Adrenal gland (tissue), 12 donors: Measurements from ENCODE around the gene LBX1. TPM values are rescaled to one million over a fixed set of nuclear protein-coding genes. Genes with fewer than 3 reads are reported as not detected.

Source experiments
- DNase-seq, 7 donors: peaks; one replicate each; pipeline ENCODE4 v3.0.0-alpha.2; 2019 to 2020
- H3K27ac ChIP-seq, 5 donors: fragments of 200-600 bp; sonication (generic) in 4 of 5; 1 replicate in 3 of 5; 2 replicates in 2 of 5; pipeline versions ENCODE4 v1.5.1 to v1.8.0; 2016 to 2020; ENCODE audit warnings: mild to moderate bottlenecking in 1 of 5
- H3K27me3 ChIP-seq: fragments of 200-600 bp; 2 replicates; pipeline ENCODE4 v1.8.0; 2021
- H3K36me3 ChIP-seq, 2 donors: fragments of 200-600 bp; replicated peaks in 1 of 2; 1 replicate in 1 of 2; 2 replicates in 1 of 2; pipeline versions ENCODE4 v1.5.1 to v1.8.0; 2018 to 2022
- H3K4me1 ChIP-seq, 2 donors: fragments of 200-600 bp; replicated peaks in 1 of 2; 1 replicate in 1 of 2; 2 replicates in 1 of 2; pipeline versions ENCODE4 v1.5.1 to v1.8.0; 2018 to 2021
- H3K4me3 ChIP-seq, 4 donors: fragments of 200-600 bp; sonication (generic) in 3 of 4; one replicate each; pipeline ENCODE4 v1.5.1; 2016 to 2018
- H3K9me3 ChIP-seq, 3 donors: fragments of 200-600 bp; sonication (generic) in 1 of 3; replicated peaks in 1 of 3; 1 replicate in 2 of 3; 2 replicates in 1 of 3; pipeline versions ENCODE4 v1.5.1 to v1.8.0; 2016 to 2021
- CTCF ChIP-seq, 6 experiments: fragments of 450-650 bp in 4 of 6; fragments of 200-600 bp in 2 of 6; sonication (generic) in 1 of 6; IDR thresholded peaks; 1 replicate in 5 of 6; 2 replicates in 1 of 6; pipeline versions ENCODE4 v1.5.1 to v1.8.0; 2016 to 2021; ENCODE audit warnings: antibody characterized with exemption in 6 of 6, mild to moderate bottlenecking in 2 of 6, moderate library complexity in 1 of 6
- POLR2A ChIP-seq, 2 donors: fragments of 450-650 bp; IDR thresholded peaks; one replicate each; pipeline ENCODE4 v1.6.1; 2017; ENCODE audit warnings: antibody characterized with exemption in 2 of 2, mild to moderate bottlenecking in 2 of 2, moderate library complexity in 1 of 2
- WGBS, 4 donors: extraction: QIAGEN DNeasy Blood & Tissue Kit in 2 of 4; methylation state at CpG; one replicate each; pipeline versions ENCODE4 v1.1.5 to v1.1.7; 2013 to 2017; 5-methylcytosine and 5-hydroxymethylcytosine counted together
- intact Hi-C, 2 donors: fragments of 100-400 bp; cut with DNase I; formaldehyde crosslinking; loops; one replicate each; pipeline versions ENCODE4 v1.14.1 to v1.15.0; 2022 to 2023
- polyA plus RNA-seq, 3 donors: library from polyadenylated mRNA; stranded (reverse); fragments of 200-250 nt in 2 of 3; fragments of 350-450 nt in 1 of 3; fragmentation: Illumina TruSeq in 1 of 3; extraction: RNeasy Lipid Tissue Mini Kit (QIAGEN cat#74804) in 1 of 3; gene quantifications; one replicate each; pipeline ENCODE4 v1.2.3, GENCODE V29; 2013 to 2014
- total RNA-seq, 9 donors: library from RNA; depleted of rRNA in 4 of 9; stranded (reverse); fragments of >200 nt in 4 of 9; fragments of 120-200 nt in 1 of 9; fragmentation: NEBNext Ultra II Directional in 1 of 9; extraction: Animal tissue kit (Norgen Biotek cat#: 25700) in 1 of 9; gene quantifications; one replicate each; pipeline versions ENCODE4 v1.1.0 to v1.2.4, GENCODE V29; 2013 to 2023
- donor health status: healthy with polysubstance abuse.
- donor health status: Bipolar disorder and iron deficiency.
- donor health status: DM: yes; HTN: yes; CAD: no.
- donor health status: DM: no; HTN: no; CAD: no.
- donor health status: DM: no; HTN: no; CAD: no.
- donor health status: DM: yes; HTN: yes; CAD: no.

The LBX1 gene
- total and polyA plus RNA-seq, 12 donors = 0.14 TPM; not detected in 11

- H3K4me3 ChIP-seq = no peak overlapping the region
Observed at GRCh38 chr10:101241840-101242707, 12.8 kb upstream of the LBX1 start.

DNA sequence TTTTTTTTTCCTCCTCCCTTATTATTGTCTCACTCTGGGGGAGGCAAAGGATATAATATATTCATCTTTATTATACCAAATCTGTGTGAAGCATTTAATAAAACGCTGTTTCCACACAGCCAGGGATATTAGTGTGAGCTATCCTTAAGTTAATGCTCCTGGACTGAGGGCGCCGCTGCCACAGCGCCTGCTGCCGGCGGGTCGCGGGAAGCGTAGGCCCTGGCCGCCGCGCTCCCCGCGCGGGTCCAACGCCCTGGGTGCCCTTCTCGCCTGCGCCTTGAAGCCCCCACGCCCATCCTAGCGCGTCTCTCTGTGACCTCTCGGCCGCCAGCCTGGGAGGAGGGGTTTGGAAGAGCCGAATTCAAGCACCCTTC, 9.5 kb upstream of the LBX1 start:
- DNase-seq = no peak
- 18 to 25% (median 22%) methylated on average over 24 of the region's 24 CpGs for WGBS, 4 donors
- Histone ChIP-seq H3K9me3 (no peaks in the 10 kb centered on the region), H3K27me3 (peaks cover 67% of the 10 kb centered on the region), H3K27ac (no peak overlapping the region), H3K36me3 (no peaks in the 10 kb centered on the region), H3K4me1 (no peaks in the 10 kb centered on the region), H3K4me3 (no peak overlapping the region)
- TF ChIP-seq CTCF (IDR thresholded peaks at IDR 0.05) (peak in 3 of 6 experiments; percentile 12 to 41 (median 27)), POLR2A (IDR thresholded peaks at IDR 0.05) (no peak)
- intact Hi-C loops = no loop called here

More at GRCh38 chr10:101241840-101242707, 12.8 kb upstream of the LBX1 start:
- peak in 1 of 7 donors; percentile 23 for DNase-seq
- Histone ChIP-seq H3K27me3 (peaks cover 34% of the 10 kb centered on the region), H3K9me3 (no peaks in the 10 kb centered on the region), H3K36me3 (no peaks in the 10 kb centered on the region), H3K4me1 (no peaks in the 10 kb centered on the region), H3K27ac (no peak overlapping the region)
- no peak for TF ChIP-seq POLR2A (IDR thresholded peaks at IDR 0.05)
- TF ChIP-seq CTCF (IDR thresholded peaks at IDR 0.05) = no peak
- intact Hi-C loops = no loop called here
- WGBS, 4 donors = 91 to 93% (median 93%) methylated on average over 8 to 21 of the region's 21 CpGs

- intact Hi-C loops = no loop called here
- Histone ChIP-seq H3K4me1 (no peaks in the 10 kb centered on the region), H3K27me3 (peaks cover 73% of the 10 kb centered on the region), H3K27ac (no peak overlapping the region), H3K4me3 (no peak overlapping the region), H3K36me3 (no peaks in the 10 kb centered on the region), H3K9me3 (no peaks in the 10 kb centered on the region)
- 20 to 29% (median 28%) methylated on average over 29 to 31 of the region's 31 CpGs for WGBS, 4 donors
- DNase-seq = no peak
- TF ChIP-seq POLR2A (IDR thresholded peaks at IDR 0.05) = no peak
- no peak for TF ChIP-seq CTCF (IDR thresholded peaks at IDR 0.05)
Observed at GRCh38 chr10:101237982-101238731, 8.9 kb upstream of the LBX1 start.
